H9 (cell line): ENCODE data around the gene WSB1. TPM values are rescaled to one million over a fixed set of nuclear protein-coding genes. Genes with fewer than 3 reads are reported as not detected.

Experiments
- DNase-seq: peaks from one replicate; pipeline ENCODE4 v3.0.0-alpha.2; 2017
- H2AFZ ChIP-seq: one replicate; pipeline ENCODE4 v1.6.1; 2013; ENCODE audit warnings: mild to moderate bottlenecking, low read length, control low read depth, moderate library complexity
- H2AK5ac ChIP-seq: 2 replicates; pipeline ENCODE4 v1.6.1; 2013; ENCODE audit warnings: low read length, control low read depth, mixed read lengths; ENCODE audit not compliant: insufficient read length
- H2BK120ac ChIP-seq: one replicate; pipeline ENCODE4 v1.6.1; 2013; ENCODE audit warnings: low read depth, mild to moderate bottlenecking, low read length, control low read depth, inconsistent platforms; ENCODE audit not compliant: poor library complexity, severe bottlenecking
- H2BK12ac ChIP-seq: 2 replicates; pipeline ENCODE4 v1.6.1; 2013; ENCODE audit warnings: low read length, control low read depth, mixed read lengths, low read depth; ENCODE audit not compliant: insufficient read length
- H2BK15ac ChIP-seq: 2 replicates; pipeline ENCODE4 v1.6.1; 2013; ENCODE audit warnings: low read depth, low read length, control low read depth
- H2BK20ac ChIP-seq: one replicate; pipeline ENCODE4 v1.6.1; 2013; ENCODE audit warnings: low read depth, mild to moderate bottlenecking, low read length, control low read depth, inconsistent platforms; ENCODE audit not compliant: poor library complexity, severe bottlenecking
- H2BK5ac ChIP-seq: 2 replicates; pipeline ENCODE4 v1.6.1; 2013; ENCODE audit warnings: low read length, control low read depth, mixed read lengths; ENCODE audit not compliant: insufficient read length
- H3K14ac ChIP-seq: 2 replicates; pipeline ENCODE4 v1.6.1; 2013; ENCODE audit warnings: low read length, control low read depth; ENCODE audit not compliant: insufficient read depth
- H3K18ac ChIP-seq: 2 replicates; pipeline ENCODE4 v1.6.1; 2013; ENCODE audit warnings: low read depth, mild to moderate bottlenecking, mixed read lengths, low read length, control low read depth; ENCODE audit not compliant: insufficient read length
- H3K23ac ChIP-seq: 2 replicates; pipeline ENCODE4 v1.6.1; 2013; ENCODE audit warnings: low read length, control low read depth, mixed read lengths, low read depth; ENCODE audit not compliant: insufficient read length
- H3K23me2 ChIP-seq: 2 replicates; pipeline ENCODE4 v1.6.1; 2013; ENCODE audit warnings: low read depth, mild to moderate bottlenecking, mixed read lengths, low read length, control low read depth; ENCODE audit not compliant: insufficient read length, poor library complexity, severe bottlenecking
- H3K27ac ChIP-seq: 2 replicates; pipeline ENCODE4 v1.5.1; 2013; ENCODE audit warnings: low read length, control low read depth, mixed read lengths, low read depth; ENCODE audit not compliant: insufficient read length
- H3K27me3 ChIP-seq: 2 replicates; pipeline ENCODE4 v1.6.1; 2013; ENCODE audit warnings: low read length, control low read depth, inconsistent platforms; ENCODE audit not compliant: insufficient read depth
- H3K4ac ChIP-seq: 2 replicates; pipeline ENCODE4 v1.6.1; 2013; ENCODE audit warnings: low read depth, mild to moderate bottlenecking, control low read depth, inconsistent platforms, low read length, moderate library complexity
- H3K4me1 ChIP-seq: 2 replicates; pipeline ENCODE4 v1.6.1; 2013; ENCODE audit warnings: low read length, control low read depth, inconsistent platforms; ENCODE audit not compliant: insufficient read depth
- H3K4me2 ChIP-seq: 2 replicates; pipeline ENCODE4 v1.6.1; 2013; ENCODE audit warnings: low read length, control low read depth, mixed read lengths; ENCODE audit not compliant: insufficient read length, insufficient read depth
- H3K56ac ChIP-seq: 2 replicates; pipeline ENCODE4 v1.6.1; 2013; ENCODE audit warnings: low read depth, mild to moderate bottlenecking, mixed read lengths, low read length, control low read depth; ENCODE audit not compliant: insufficient read length
- H3K79me1 ChIP-seq: 2 replicates; pipeline ENCODE4 v1.6.1; 2013; ENCODE audit warnings: low read depth, mild to moderate bottlenecking, moderate library complexity, low read length, control low read depth, inconsistent platforms; ENCODE audit not compliant: insufficient read depth, poor library complexity, severe bottlenecking
- H3K79me2 ChIP-seq: 2 replicates; pipeline ENCODE4 v1.6.1; 2013; ENCODE audit warnings: low read length, control low read depth, inconsistent platforms; ENCODE audit not compliant: insufficient read depth
- H3K9ac ChIP-seq: 2 replicates; pipeline ENCODE4 v1.6.1; 2013; ENCODE audit warnings: low read length, control low read depth, mixed read lengths; ENCODE audit not compliant: insufficient read length; ENCODE audit errors: extremely low read depth
- H3K9me3 ChIP-seq: one replicate; pipeline ENCODE4 v1.6.1; 2013; ENCODE audit warnings: low read depth, low read length, inconsistent platforms; ENCODE audit not compliant: control insufficient read depth
- H3T11ph ChIP-seq: one replicate; pipeline ENCODE4 v1.6.1; 2013; ENCODE audit warnings: mild to moderate bottlenecking, low read length, control low read depth, inconsistent platforms
- H4K20me1 ChIP-seq: one replicate; pipeline ENCODE4 v1.6.1; 2013; ENCODE audit not compliant: control insufficient read depth, insufficient read length, insufficient read depth
- H4K5ac ChIP-seq: 2 replicates; pipeline ENCODE4 v1.6.1; 2013; ENCODE audit warnings: low read depth, mild to moderate bottlenecking, mixed read lengths, low read length, control low read depth; ENCODE audit not compliant: insufficient read length
- H4K8ac ChIP-seq: replicated peaks from 2 replicates; pipeline ENCODE4 v1.6.1; 2013; ENCODE audit warnings: low read length, control low read depth, mixed read lengths, low read depth; ENCODE audit not compliant: insufficient read length
- H4K91ac ChIP-seq: 2 replicates; pipeline ENCODE4 v1.6.1; 2013; ENCODE audit warnings: low read depth, mild to moderate bottlenecking, moderate library complexity, mixed read lengths, low read length, control low read depth; ENCODE audit not compliant: insufficient read length
- H3K27ac Mint-ChIP-seq, 3 experiments: 2 replicates in 2 of 3; 3 replicates in 1 of 3; pipeline ENCODE4 v1.8.0; 2020 to 2021; ENCODE audit warnings: mixed read lengths in 3 of 3, mild to moderate bottlenecking in 1 of 3, moderate library complexity in 1 of 3
- H3K27me3 Mint-ChIP-seq: 2 replicates; pipeline ENCODE4 v1.8.0; 2021; ENCODE audit warnings: low read depth, mild to moderate bottlenecking, moderate library complexity, mixed read lengths
- H3K36me3 Mint-ChIP-seq, 3 experiments: 2 replicates in 2 of 3; 3 replicates in 1 of 3; pipeline ENCODE4 v1.8.0; 2020 to 2021; ENCODE audit warnings: low read depth in 3 of 3, mixed read lengths in 3 of 3; ENCODE audit not compliant: insufficient read depth in 1 of 3
- H3K4me1 Mint-ChIP-seq, 2 experiments: 2 replicates each; pipeline ENCODE4 v1.8.0; 2020; ENCODE audit warnings: mixed read lengths in 2 of 2
- H3K4me3 Mint-ChIP-seq, 2 experiments: 2 replicates in 1 of 2; 3 replicates in 1 of 2; pipeline ENCODE4 v1.8.0; 2020 to 2021; ENCODE audit warnings: mild to moderate bottlenecking in 2 of 2, mixed read lengths in 2 of 2, moderate library complexity in 1 of 2
- H3K9me3 Mint-ChIP-seq, 2 experiments: 2 replicates in 1 of 2; 3 replicates in 1 of 2; pipeline ENCODE4 v1.8.0; 2020; ENCODE audit warnings: mild to moderate bottlenecking in 2 of 2, mixed read lengths in 2 of 2, moderate library complexity in 1 of 2
- CTCF ChIP-seq: fragments of 200-600 bp; sonication (generic); conservative IDR thresholded peaks from 3 replicates; pipeline ENCODE4 v1.8.0; 2021; ENCODE audit warnings: antibody characterized with exemption, mild to moderate bottlenecking
- WGBS: extraction: QIAGEN DNeasy Blood & Tissue Kit; methylation state at CpG from one replicate; pipeline ENCODE4 v1.1.7; 2013; ENCODE audit warnings: missing lambda C conversion rate, low lambda C conversion rate, mixed read lengths; ENCODE audit not compliant: insufficient read length; ENCODE audit errors: extremely low coverage; 5-methylcytosine and 5-hydroxymethylcytosine counted together
- total RNA-seq: library from RNA; stranded (reverse); gene quantifications from 2 replicates; pipeline ENCODE4 v1.2.1, GENCODE V29; 2021

The WSB1 gene
- total RNA-seq, 1 experiment from 2014 or later, result 187 TPM

- no peak overlapping the region for H2AK5ac ChIP-seq
- H3K18ac ChIP-seq, result no peak overlapping the region
- H3K9ac ChIP-seq, result no peak overlapping the region
- no peaks in the 10 kb centered on the region for H3K79me1 ChIP-seq
- H3K79me2 ChIP-seq, result no peaks in the 10 kb centered on the region
- no peak overlapping the region for H3K23ac ChIP-seq
- no peak overlapping the region for H3K27ac ChIP-seq
- no peaks in the 10 kb centered on the region for H3K9me3 Mint-ChIP-seq
- H3K4me1 Mint-ChIP-seq, result peaks cover 0 to 5% of the 10 kb centered on the region in 2 experiments; a peak in 3 of 4 replicates
- H3K9me3 ChIP-seq, result no peaks in the 10 kb centered on the region
- H3K14ac ChIP-seq, result no peak overlapping the region
- H2AFZ ChIP-seq, result no peak overlapping the region
- H2BK15ac ChIP-seq, result no peak overlapping the region
- H4K8ac ChIP-seq, result no peak overlapping the region
- no peak overlapping the region for H3K27ac Mint-ChIP-seq
- no peak overlapping the region for H2BK120ac ChIP-seq
- H3K27me3 Mint-ChIP-seq, result no peaks in the 10 kb centered on the region
- no peak for TF ChIP-seq CTCF
- H4K5ac ChIP-seq, result no peak overlapping the region
- H3K4me1 ChIP-seq, result no peaks in the 10 kb centered on the region
- H4K91ac ChIP-seq, result no peak overlapping the region
- no peak for DNase-seq
- no peak overlapping the region for H3K56ac ChIP-seq
- no peak overlapping the region for H3K4me3 Mint-ChIP-seq
- WGBS, result no CpG with 5 or more reads among the region's 5 CpGs
- no peak overlapping the region for H2BK12ac ChIP-seq
- H3K36me3 Mint-ChIP-seq, result no peaks in the 10 kb centered on the region
- H3K4me2 ChIP-seq, result no peak overlapping the region
- H3T11ph ChIP-seq, result no peak overlapping the region
- H3K4ac ChIP-seq, result no peak overlapping the region
- no peaks in the 10 kb centered on the region for H3K23me2 ChIP-seq
- no peak overlapping the region for H2BK20ac ChIP-seq
- no peaks in the 10 kb centered on the region for H4K20me1 ChIP-seq
- no peaks in the 10 kb centered on the region for H3K27me3 ChIP-seq
- no peak overlapping the region for H2BK5ac ChIP-seq
These were observed 9.0 kb upstream of the WSB1 start for GRCh38 chr17:27284811-27285415.
